A549 treated with CORT108297 at 1 μM for 4 hours (cell line): Measurements from ENCODE around the gene TRIM2. TPM values are rescaled to one million over a fixed set of nuclear protein-coding genes. Genes with fewer than 3 reads are reported as not detected.

Source experiments
- total RNA-seq: library from RNA; stranded (reverse); fragments of 200-300 nt; extraction: Qiagen RNA extraction; gene quantifications from 5 replicates; pipeline ENCODE4 v1.2.3, GENCODE V29; 2022

The TRIM2 gene
- total RNA-seq, result 0.44 to 0.87 TPM (median 0.69 TPM) in 5 replicates

DNA sequence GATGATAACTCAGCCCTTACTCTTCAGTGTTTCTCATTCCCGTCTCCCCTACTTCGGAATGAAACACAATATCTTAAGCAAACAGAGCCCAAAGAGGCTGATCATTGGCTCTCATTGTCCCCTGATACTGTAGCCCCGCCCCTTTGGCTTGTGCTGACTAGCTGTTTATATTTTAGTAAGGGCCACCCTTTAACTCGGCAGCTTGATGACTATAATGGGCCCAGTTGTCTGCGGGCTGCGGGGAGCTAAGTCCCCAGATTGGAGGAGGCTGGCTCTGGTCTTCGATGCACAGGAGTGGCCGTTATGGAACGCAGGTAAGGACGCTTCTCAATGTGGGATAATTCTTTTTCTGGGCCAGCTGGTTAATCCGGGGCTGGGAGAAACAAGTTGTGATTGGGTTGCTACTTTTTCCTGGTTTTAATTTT, at the start of gene TRIM2:
TSS of gene TRIM2 (plus strand) at position 197 of the 425 bp plus-strand sequence. CDS start at position 285, 88 bp downstream.

DNA sequence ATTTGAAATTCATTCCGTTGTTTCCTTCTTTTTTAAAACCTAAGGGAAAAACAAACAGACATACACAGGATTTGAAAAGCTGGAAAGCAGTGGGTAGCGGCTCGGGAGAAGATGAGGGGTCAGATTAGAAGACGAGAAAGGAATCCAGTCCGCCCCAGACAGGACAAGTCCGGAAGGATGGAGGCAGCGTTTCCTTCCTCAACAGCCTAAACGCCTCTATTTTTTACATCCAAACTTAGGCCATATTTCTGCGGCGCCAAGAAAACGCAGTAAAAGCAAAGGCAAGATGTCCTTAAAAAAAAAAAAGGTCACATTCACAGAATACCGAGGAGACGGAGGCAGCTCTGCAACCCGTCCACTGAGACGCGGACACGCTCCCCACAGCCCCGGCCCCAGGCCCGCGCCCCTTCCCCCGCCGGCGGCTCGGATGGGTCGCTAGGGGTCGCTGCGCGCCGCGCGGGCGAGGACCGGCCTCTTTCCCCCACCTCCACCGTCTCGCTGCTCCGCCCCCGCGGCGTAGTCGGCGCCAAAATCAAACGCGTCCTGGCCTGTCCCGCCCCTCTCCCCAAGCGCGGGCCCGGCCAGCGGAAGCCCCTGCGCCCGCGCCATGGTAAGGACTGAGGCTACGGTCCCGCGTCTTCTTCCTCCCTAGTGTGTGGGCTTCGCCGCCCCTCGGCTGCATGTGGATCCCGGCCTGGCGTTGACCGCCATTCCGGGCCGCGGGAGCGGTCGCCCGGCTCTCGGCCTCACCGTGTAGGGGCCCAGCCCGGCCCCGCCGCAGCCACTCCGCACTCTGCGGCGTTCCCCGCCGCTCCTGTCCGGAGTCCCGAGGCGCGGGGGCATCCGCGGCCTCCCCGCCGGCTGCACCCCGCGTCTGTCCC, 140.1 kb downstream of the TRIM2 start, which contains the start of gene MND1:
TSS of gene MND1 (plus strand) at position 558 of the 881 bp plus-strand sequence. CDS start at position 608, 50 bp downstream.

Other genes starting within 250 kb of the TRIM2 start
- 11.9 to 18.1 TPM (median 13.1 TPM) in 5 replicates for gene MND1, start 140.2 kb downstream of the TRIM2 start, total RNA-seq